ENCODE measurements around the gene PEAK1.
A peak's percentile ranks its signal among the peaks of the same experiment; 100 is the strongest.

Gene PEAK1

GRCh38 chr15:77081971-77082370 lies 337.9 kb downstream of the PEAK1 start:
- no peak overlapping the region for H3K27ac ChIP-seq
- DNase-seq (ENCODE audit: low spot score) = no peak
- H3K4me3 ChIP-seq = no peak overlapping the region
- TF ChIP-seq, protein P1, sequence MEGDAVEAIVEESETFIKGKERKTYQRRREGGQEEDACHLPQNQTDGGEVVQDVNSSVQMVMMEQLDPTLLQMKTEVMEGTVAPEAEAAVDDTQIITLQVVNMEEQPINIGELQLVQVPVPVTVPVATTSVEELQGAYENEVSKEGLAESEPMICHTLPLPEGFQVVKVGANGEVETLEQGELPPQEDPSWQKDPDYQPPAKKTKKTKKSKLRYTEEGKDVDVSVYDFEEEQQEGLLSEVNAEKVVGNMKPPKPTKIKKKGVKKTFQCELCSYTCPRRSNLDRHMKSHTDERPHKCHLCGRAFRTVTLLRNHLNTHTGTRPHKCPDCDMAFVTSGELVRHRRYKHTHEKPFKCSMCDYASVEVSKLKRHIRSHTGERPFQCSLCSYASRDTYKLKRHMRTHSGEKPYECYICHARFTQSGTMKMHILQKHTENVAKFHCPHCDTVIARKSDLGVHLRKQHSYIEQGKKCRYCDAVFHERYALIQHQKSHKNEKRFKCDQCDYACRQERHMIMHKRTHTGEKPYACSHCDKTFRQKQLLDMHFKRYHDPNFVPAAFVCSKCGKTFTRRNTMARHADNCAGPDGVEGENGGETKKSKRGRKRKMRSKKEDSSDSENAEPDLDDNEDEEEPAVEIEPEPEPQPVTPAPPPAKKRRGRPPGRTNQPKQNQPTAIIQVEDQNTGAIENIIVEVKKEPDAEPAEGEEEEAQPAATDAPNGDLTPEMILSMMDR (IDR thresholded peaks at IDR 0.05) = no peak

DNA sequence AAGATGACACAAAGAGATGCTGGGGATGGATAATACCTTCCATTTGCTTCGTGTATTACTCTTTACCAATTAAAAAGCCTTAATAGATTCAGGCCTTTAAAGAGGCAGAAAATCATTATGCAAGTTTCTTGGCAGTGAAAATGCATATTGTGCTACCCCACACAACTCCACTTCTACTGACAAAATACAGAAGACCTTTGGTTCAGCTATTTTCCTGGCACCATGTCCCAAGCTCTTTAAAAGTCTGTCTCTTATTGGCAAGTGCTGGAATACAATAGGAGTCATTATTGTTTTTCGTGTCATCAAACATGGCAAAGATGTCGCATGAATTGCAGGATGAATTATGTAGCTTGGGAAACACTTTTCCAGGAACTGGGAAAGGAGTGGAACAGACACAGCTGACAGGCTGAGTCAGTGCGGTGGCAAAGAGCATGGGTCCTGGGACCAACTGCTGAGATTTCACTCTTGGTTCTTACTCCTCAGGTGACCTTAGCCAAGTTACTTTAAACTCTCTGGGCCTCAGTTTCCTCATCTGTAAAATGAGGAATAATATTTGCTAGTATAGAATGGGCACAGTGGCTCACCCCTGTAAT lies 343.5 kb downstream of the PEAK1 start:
- Histone ChIP-seq H3K4me3 (no peak overlapping the region), H3K27ac (no peak overlapping the region)
- no peak for DNase-seq (ENCODE audit: low spot score)
- TF ChIP-seq, protein P1 (IDR thresholded peaks at IDR 0.05) = no peak

GRCh38 chr15:77075528-77075927 lies 344.4 kb downstream of the PEAK1 start:
- TF ChIP-seq, protein P1 (IDR thresholded peaks at IDR 0.05) = no peak
- Histone ChIP-seq H3K4me3 (no peak overlapping the region), H3K27ac (no peak overlapping the region)
- no peak for DNase-seq (ENCODE audit: low spot score)

GRCh38 chr15:77074350-77074749 lies 345.6 kb downstream of the PEAK1 start:
- Histone ChIP-seq H3K4me3 (no peak overlapping the region), H3K27ac (no peak overlapping the region)
- DNase-seq (ENCODE audit: low spot score) = no peak
- TF ChIP-seq, protein P1 (IDR thresholded peaks at IDR 0.05) = no peak

DNA sequence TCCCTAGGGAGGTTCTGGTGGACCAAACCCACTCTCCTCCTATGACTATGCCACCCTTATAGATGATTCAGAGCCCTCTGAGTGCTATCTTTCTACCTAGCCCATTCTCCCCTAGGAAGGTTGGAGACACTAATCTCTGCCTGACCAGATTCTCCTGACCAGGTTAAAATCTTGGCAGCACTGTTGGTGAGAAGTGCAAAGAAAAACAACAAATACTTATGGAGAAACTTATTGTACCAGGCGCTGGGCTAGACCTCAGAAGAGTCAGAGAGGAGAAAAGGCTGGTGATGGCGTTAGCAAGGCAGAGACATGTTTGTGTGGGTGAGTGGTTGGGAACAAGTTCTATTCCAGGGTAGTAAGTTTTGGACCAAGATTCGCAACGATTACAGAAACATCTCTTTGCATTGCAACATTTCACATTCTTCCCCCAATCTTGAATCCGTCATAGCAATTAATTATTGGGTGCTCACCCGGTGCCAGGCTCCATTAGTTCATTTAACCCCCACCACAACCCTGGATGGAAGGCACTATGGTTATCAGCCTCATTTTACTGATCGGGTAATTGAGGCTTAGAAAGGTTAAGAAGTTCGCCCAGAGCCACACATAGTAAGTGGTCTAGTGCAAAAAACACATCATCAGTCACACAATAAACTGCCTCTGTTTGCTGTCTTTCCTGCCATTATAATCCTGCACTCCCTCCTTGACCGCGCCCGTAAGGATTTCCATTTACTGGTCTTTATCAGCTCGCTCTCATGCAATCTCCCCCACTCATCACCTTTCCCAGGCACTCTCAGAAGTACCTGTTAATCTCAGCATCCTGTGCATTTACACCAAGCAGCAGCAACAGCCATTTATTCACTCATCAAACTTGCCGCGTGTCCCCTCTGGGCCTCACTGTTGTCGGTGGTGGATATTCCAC lies 348.3 kb downstream of the PEAK1 start:
- Histone ChIP-seq H3K4me3 (no peak overlapping the region), H3K27ac (peak overlapping the region in 1 of 2 donors; percentile 80)
- no peak for DNase-seq (ENCODE audit: low spot score)
- TF ChIP-seq, protein P1 (IDR thresholded peaks at IDR 0.05) = no peak

DNA sequence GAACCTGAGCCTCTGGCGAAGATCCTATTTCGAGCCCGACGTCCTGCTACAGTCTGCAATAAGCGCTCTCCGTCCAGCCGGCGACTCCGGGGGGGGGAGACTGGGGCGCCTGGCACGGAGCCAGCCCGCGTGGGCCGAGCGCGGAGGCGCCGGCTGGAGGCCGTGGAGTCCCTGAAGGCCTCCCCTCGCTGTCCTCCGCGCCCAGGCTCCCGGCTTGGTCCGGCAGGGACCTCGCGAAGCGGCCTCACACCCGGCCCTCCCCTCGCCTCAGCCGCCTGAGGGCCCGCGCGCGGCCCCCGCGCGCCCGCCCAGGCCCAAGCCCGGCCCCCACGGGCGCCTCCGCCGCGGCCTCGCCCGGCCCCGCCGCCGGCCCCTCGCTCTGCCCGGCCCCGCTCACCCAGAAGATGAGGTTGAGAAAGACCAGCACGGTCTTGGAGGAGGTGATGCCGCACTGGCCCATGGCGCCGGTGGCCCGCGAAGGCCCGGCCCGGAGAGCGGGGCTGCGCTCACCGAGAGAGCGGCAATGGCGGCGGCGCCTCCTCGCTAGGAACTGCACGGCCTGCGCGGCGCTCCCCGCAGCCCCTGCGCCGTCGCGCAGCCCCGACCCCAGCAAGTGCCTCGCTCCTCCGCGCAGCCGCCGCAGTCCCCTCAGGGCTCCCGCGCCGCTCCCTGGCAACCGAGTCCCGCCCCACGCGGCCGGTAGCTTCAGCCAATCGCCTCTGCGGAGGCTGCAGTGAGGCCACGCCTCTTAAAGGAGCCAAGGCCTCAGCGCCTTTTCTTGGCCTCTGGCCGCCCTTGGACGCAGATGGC lies 349.2 kb downstream of the PEAK1 start, which contains the start of gene TSPAN3:
TSS of gene TSPAN3 (minus strand) at position 615 of the 810 bp plus-strand sequence. CDS start at position 460, 155 bp downstream.
- TF ChIP-seq, protein P1 (IDR thresholded peaks at IDR 0.05) = no peak
- DNase-seq (ENCODE audit: low spot score) = peak; percentile 93
- Histone ChIP-seq H3K27ac (peak within 1 kb of the TSS; percentile 80 to 92), H3K4me3 (peak within 1 kb of the TSS; percentile 82)

Measured in coronary artery (tissue), 2 donors.